Esophagus muscularis mucosa (tissue), 4 donors: ENCODE measurements around the gene TRAPPC4.

ENCODE experiments used
- CTCF ChIP-seq, 3 experiments: fragments of 200-600 bp in 2 of 3; fragments of 450-650 bp in 1 of 3; sonication (generic) in 2 of 3; IDR thresholded peaks; one replicate each; pipeline ENCODE4 v1.5.1; 2017 to 2019; ENCODE audit warnings: antibody characterized with exemption in 3 of 3, mild to moderate bottlenecking in 2 of 3, moderate library complexity in 1 of 3
- EP300 ChIP-seq: sonication (generic); formaldehyde crosslinking; IDR thresholded peaks from one replicate; pipeline ENCODE4 v1.6.1; 2017; ENCODE audit warnings: antibody characterized with exemption
- POLR2A ChIP-seq: fragments of 450-650 bp; IDR thresholded peaks from one replicate; pipeline ENCODE4 v1.6.1; 2017; ENCODE audit warnings: antibody characterized with exemption, moderate library complexity, mild to moderate bottlenecking, low read depth

- TF ChIP-seq CTCF (IDR thresholded peaks at IDR 0.05) (no peak), POLR2A (no peak), EP300 (no peak)
These were observed 9.2 kb downstream of the TRAPPC4 start for GRCh38 chr11:119027561-119028345.
